Myocyte (in vitro differentiated cells): ENCODE results near the gene NEK7. TPM values are rescaled to one million over a fixed set of nuclear protein-coding genes. Genes with fewer than 3 reads are reported as not detected.
"Not testable (repeated sequence)": the region's sequence is repeated elsewhere in the genome, so short reads cannot be mapped to it uniquely, and the experiment has no call there.

Experiments
- DNase-seq: peaks from one replicate; pipeline ENCODE4 v3.0.0-alpha.2; 2012; ENCODE audit warnings: low read depth
- total RNA-seq: library from RNA; depleted of rRNA; stranded (reverse); fragments of >200 nt; gene quantifications from 2 replicates; pipeline ENCODE4 v1.2.3, GENCODE V29; 2014

Gene NEK7
- total RNA-seq, 1 donor from 2014 or later: 106 TPM

DNA sequence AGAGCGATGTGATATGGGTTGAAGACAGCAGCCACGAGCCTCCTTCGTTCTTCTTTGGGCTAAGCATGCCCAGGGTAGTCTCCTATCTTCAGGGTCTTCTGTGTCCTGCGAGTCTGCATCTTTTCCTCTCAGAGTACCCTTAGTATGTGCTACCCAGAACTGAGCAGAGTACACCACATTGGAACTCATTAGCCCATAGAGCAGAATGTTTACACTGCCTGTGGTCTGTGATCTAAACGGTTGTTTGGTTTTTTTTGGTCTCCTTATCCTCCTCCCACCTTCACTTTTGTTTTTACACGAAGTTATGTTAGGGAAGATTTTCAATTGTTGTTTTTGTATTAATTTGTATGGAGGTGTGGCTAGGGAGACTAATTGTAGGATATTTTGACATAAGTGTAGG, 126.4 kb downstream of the NEK7 start:
- DNase-seq: no peak

- DNase-seq: no peak
Observed at GRCh38 chr1:198287916-198288315, 131.1 kb downstream of the NEK7 start.

DNA sequence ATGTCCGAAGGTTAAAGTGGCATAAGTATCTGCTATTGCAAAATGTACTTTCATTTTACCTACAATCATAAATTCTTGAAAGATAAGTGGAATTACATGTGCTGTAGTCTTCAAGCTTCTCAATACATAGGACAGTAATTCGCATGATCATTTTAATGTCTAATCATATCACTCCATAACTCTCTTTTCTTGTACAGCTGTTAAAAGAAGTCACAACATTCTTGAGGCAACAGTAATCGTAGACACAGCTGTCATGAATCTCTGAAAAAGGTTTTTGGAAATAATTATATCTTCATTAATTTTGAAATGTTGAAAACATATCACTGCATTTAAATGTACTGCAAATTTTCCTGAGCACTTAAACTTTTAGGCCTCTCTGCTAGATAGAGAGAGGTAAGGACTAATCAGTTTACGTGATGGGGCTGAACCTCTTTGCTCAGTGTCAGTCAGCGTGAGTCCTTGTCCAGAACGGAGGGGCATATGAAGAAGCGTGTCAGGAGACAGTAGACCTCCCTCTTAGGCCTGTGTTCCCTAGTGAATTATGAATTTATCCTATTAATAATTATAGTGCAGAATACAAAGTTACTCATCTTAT, 133.4 kb downstream of the NEK7 start:
- DNase-seq: peak; percentile 52

DNA sequence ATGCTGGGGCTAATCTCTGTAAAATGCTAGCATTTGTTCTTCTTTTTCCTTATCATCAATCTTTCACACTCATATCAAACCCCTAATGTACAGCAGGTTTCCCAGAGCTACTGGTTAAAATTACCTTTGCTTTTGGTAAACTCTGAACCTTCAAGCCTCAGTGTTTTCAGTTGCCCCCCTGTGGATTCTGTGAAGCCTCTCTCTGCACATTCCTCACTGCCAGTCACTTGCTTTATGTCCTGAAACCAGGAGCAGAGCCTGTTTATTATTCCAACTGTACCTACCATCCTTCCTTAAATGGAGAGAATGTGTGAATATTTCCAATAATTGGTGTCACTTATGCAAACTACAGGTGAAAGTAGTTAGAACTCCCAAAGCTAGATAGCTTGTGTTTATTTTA, 134.2 kb downstream of the NEK7 start:
- DNase-seq: peak; percentile 7

DNA sequence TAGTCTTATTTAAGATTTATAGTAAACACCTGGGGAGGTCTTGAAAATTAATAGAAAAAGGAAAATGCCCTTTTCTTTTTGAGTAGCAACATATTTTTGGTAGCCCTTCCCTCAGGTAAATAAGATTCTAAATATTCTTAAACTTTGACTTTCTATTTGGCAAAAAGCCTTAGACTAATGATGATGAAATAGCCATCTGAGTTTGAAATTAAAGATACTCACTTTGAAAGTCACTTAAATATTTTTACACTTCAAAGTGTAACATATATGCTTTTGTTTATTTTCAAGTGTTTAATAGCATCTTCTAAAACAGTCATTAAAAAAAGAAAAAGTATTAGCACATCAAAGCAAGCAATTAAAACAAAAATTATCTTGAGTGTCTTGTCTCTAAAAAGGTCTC, 135.1 kb downstream of the NEK7 start:
- no peak for DNase-seq

- DNase-seq: peak; percentile 22
Observed at GRCh38 chr1:198295225-198295624, 138.4 kb downstream of the NEK7 start.

DNA sequence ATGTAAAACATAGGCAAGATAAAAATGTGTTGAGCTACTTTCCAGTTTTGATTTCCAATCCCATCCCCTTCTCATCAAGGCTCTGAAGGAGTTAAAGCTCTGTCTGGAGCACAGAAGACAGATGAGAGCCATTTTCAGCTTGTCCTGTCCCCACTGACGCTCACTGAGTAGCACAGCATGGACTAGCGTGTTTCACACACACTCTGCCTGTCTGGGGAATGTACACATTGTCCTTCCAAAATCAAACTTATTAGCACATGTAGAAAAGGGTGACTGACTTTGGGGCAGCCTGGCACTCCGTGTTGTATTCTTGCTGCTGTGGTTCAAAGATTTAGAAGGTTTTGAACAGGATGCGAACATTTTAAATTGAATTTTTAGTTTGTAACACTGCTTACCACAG, 139.2 kb downstream of the NEK7 start:
- peak; percentile 6 for DNase-seq

DNA sequence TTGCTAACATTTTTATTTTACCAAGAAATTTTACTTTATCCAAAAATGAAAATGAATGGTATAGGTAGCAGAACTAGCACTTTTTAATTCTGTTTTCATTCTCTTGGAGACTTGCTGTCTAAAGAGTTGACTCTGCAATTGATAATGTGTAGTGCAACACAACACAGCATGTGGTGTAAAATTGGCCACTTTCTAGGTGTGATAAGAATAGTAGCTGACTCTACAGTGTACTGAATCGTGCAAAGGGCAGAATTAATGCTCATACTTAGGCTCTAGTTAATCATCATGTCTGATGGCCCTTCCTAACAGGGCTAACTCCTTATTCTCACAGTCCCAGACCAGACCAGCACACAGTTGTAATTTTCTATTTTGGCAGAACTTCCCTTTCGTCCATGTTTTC, 140.5 kb downstream of the NEK7 start:
- no peak for DNase-seq

- no peak for DNase-seq
Observed at GRCh38 chr1:198298640-198299039, 141.8 kb downstream of the NEK7 start.

GRCh38 chr1:198300451-198300850, 143.7 kb downstream of the NEK7 start:
- no peak for DNase-seq

- DNase-seq: no peak
Observed at GRCh38 chr1:198304431-198304830, 147.6 kb downstream of the NEK7 start.

DNA sequence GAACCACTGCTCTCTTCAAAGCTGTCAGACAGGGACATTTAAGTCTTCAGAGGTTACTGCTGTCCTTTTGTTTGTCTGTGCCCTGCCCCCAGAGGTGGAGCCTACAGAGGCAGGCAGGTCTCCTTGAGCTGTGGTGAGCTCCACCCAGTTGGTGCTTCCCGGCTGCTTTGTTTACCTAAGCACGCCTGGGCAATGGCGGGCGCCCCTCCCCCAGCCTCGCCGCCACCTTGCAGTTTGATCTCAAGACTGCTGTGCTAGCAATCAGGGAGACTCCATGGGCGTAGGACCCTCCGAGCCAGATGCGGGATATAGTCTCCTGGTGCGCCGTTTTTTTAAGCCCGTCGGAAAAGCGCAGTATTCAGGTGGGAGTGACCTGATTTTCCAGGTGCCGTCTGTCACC, 158.0 kb downstream of the NEK7 start:
- DNase-seq: not testable (repeated sequence)

- DNase-seq: not testable (repeated sequence)
Observed at GRCh38 chr1:198315331-198315730, 158.5 kb downstream of the NEK7 start.

- no peak for DNase-seq
Observed at GRCh38 chr1:198316546-198317100, 159.8 kb downstream of the NEK7 start.

DNA sequence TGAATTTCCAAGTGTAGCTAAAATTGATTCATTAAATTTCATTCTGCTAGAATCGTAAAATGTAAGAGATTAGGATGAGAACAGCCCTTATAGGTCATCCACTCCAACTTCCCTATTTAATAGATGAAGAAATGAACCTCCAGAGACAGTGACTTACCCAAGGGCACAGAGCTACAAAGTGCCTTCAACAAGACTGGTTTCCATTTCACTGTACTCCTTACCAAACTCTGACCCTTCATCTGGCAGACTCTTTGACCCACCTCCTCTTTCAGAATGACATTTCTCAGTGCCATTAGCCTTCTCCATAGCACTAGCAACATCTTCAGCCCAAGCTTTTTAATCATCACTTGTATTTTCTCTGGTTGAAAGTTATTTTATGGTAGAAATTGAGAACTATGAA, 161.3 kb downstream of the NEK7 start:
- DNase-seq: no peak

DNA sequence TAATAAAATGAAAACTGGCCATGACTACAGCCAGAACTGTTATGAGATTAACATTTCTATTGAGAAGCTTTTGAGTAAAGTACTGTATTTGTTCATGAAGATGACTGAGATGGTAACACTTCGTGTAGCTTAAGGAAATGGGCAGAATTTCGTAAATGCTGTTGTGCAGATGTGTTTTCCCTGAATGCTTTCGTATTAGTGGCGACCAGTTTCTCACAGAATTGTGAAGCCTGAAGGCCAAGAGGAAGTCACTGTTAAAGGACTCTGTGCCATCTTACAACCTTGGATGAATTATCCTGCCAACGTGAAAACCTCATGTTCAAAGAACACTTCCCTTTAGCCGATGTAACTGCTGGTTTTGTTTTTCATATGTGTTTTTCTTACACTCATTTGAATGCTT, 164.0 kb downstream of the NEK7 start:
- no peak for DNase-seq

GRCh38 chr1:198326232-198326631, 169.4 kb downstream of the NEK7 start:
- DNase-seq: no peak

- peak; percentile 8 for DNase-seq
Observed at GRCh38 chr1:198326915-198327314, 170.1 kb downstream of the NEK7 start.

- DNase-seq: no peak
Observed at GRCh38 chr1:198328458-198329032, 171.7 kb downstream of the NEK7 start.

DNA sequence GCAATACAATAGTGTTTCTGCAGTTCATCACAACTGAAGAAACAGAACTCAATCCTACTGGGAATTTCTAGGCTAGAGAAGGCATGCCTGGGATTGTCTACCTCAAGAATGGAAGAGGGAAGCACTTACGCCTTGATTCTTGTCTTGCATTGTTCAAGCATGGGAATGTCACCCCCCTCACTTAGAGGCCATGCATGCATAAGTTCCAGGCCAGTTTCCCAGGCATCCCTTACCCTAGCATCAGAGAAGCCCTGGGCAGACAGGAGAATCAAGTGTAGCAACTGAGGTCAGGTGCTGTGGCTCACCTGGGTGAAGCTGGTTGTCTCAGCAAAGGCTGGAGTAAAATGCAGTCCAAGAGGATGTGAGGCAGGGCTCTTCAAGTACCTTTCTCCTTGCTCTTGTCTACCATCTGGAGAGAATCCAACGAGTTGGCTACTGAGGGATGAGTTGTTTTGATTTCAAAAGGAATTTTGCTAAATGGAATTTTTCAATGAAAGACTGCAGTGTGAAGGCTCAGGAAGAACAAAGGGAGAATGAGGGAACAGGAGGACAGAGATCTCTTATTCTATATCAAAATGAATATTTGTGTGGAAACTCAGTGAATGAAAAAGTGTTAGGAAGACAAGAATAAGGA, 174.3 kb downstream of the NEK7 start:
- no peak for DNase-seq

DNA sequence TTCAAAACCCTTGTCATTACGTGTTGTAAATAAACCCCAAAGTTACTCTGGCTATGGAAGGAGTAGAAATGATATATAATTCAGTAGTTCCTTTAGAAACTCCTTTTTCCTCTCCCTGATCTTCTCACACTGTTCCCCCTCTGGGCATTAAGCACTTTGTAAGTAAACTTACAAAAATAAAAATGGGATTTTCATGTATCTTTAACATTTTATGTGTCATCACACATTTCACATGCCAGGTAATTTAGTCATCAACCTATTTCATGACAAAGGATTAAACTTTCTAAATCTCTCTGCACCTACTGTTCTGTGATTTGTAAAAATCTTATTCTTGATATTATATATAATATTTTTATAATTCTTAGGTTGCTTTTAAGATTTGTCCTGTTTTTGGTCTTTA, 176.9 kb downstream of the NEK7 start:
- no peak for DNase-seq

DNA sequence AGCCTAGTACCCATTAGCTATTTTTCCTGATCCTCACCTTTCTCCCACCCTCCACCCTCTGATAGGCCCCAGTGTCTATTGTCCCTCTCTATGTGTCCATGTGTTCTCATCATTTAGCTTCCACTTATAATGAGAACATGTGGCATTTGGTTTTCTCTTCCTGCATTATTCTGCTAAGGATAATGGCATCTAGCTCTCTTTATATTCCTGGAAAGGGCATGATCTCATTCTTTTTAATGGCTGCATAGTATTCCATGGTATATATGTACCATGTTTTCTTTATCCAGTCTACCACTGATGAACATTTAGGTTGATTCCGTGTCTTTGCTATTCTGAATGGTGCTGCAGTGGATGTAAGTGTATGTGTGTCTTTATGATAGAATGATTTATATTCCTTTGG, 178.9 kb downstream of the NEK7 start:
- DNase-seq: no peak

GRCh38 chr1:198337886-198338285, 181.1 kb downstream of the NEK7 start:
- DNase-seq: no peak
